ENCODE measurements around the gene IKZF3. TPM values are rescaled to one million over a fixed set of nuclear protein-coding genes. Genes with fewer than 3 reads are reported as not detected.
"Not testable (repeated sequence)": the region's sequence is repeated elsewhere in the genome, so short reads cannot be mapped to it uniquely, and the experiment has no call there.

The IKZF3 gene
- total RNA-seq, 2 experiments from 2014 or later = 31.1 to 31.9 TPM

GRCh38 chr17:39872751-39873150, 8.6 kb upstream of the IKZF3 start:
- ATAC-seq = no peak
- Mint-ChIP-seq H3K4me1 (ENCODE audit: low read depth) (peaks cover 5% of the 10 kb centered on the region), H3K27me3 (ENCODE audit: low read depth) (peaks cover 6% of the 10 kb centered on the region), H3K36me3 (ENCODE audit: low read depth) (no peaks in the 10 kb centered on the region), H3K27ac (no peak overlapping the region), H3K4me3 (no peak overlapping the region), H3K9me3 (ENCODE audit: insufficient read depth) (no peaks in the 10 kb centered on the region)
- POLR2A ChIA-PET = no interaction called here
- CTCF ChIA-PET = interaction anchor here (0.7 to 1.2 kb wide), 2 partner anchors 238 to 1644 kb away, joined by 3 read pairs; no protein-coding TSS in a partner anchor
- no peak for DNase-seq

- POLR2A ChIA-PET = no interaction called here
- H3K9me3 Mint-ChIP-seq (ENCODE audit: insufficient read depth) = no peaks in the 10 kb centered on the region
- ATAC-seq (no peak), DNase-seq (no peak)
- peaks cover 15% of the 10 kb centered on the region for H3K4me1 Mint-ChIP-seq (ENCODE audit: low read depth)
- H3K4me3 Mint-ChIP-seq = no peak overlapping the region
- no peaks in the 10 kb centered on the region for H3K36me3 Mint-ChIP-seq (ENCODE audit: low read depth)
- no peak overlapping the region for H3K27ac Mint-ChIP-seq
- CTCF ChIA-PET = interaction anchor here (0.7 to 1.2 kb wide), 3 partner anchors 24 to 141 kb away, joined by 3 read pairs; no protein-coding TSS in a partner anchor
- H3K27me3 Mint-ChIP-seq (ENCODE audit: low read depth) = peaks cover 4% of the 10 kb centered on the region
These were observed 7.7 kb upstream of the IKZF3 start for GRCh38 chr17:39871801-39872200.

GRCh38 chr17:39870776-39871175, 6.7 kb upstream of the IKZF3 start:
- no peaks in the 10 kb centered on the region for H3K36me3 Mint-ChIP-seq (ENCODE audit: low read depth)
- no peaks in the 10 kb centered on the region for H3K9me3 Mint-ChIP-seq (ENCODE audit: insufficient read depth)
- DNase-seq = no peak
- H3K4me3 Mint-ChIP-seq = no peak overlapping the region
- H3K27me3 Mint-ChIP-seq (ENCODE audit: low read depth) = peaks cover 4% of the 10 kb centered on the region
- peaks cover 23% of the 10 kb centered on the region for H3K4me1 Mint-ChIP-seq (ENCODE audit: low read depth)
- no peak overlapping the region for H3K27ac Mint-ChIP-seq
- ATAC-seq = no peak
- ChIA-PET POLR2A (no interaction called here), CTCF (interaction anchor here (1.2 kb wide), 1 partner anchor 140 kb away, joined by 3 read pairs; no protein-coding TSS in a partner anchor)

GRCh38 chr17:39868554-39868942, 4.4 kb upstream of the IKZF3 start:
- no peak for DNase-seq
- Mint-ChIP-seq H3K27ac (peak overlapping the region; percentile 54), H3K4me3 (no peak overlapping the region), H3K9me3 (ENCODE audit: insufficient read depth) (no peaks in the 10 kb centered on the region), H3K4me1 (ENCODE audit: low read depth) (peaks cover 43% of the 10 kb centered on the region), H3K36me3 (ENCODE audit: low read depth) (no peaks in the 10 kb centered on the region), H3K27me3 (ENCODE audit: low read depth) (peaks cover 4% of the 10 kb centered on the region)
- ChIA-PET CTCF (no interaction called here), POLR2A (no interaction called here)
- ATAC-seq = no peak

GRCh38 chr17:39867880-39868553, 3.9 kb upstream of the IKZF3 start, which contains the start of gene ZPBP2:
Gene ZPBP2, plus strand, starts transcription at chr17:39868202. Its CDS starts 153 bp downstream, at chr17:39868355.
- no peak for ATAC-seq
- POLR2A ChIA-PET = no interaction called here
- no peak for DNase-seq
- Mint-ChIP-seq H3K9me3 (ENCODE audit: insufficient read depth) (no peaks in the 10 kb centered on the region), H3K4me3 (peak within 1 kb of the TSS; percentile 29), H3K27me3 (ENCODE audit: low read depth) (peaks cover 4% of the 10 kb centered on the region), H3K27ac (peak within 1 kb of the TSS; percentile 75), H3K36me3 (ENCODE audit: low read depth) (no peaks in the 10 kb centered on the region), H3K4me1 (ENCODE audit: low read depth) (peaks cover 47% of the 10 kb centered on the region)
- CTCF ChIA-PET = interaction anchor here (0.6 kb wide), 1 partner anchor 31 kb away, joined by 3 read pairs; no protein-coding TSS in a partner anchor

- CTCF ChIA-PET = interaction anchor here (0.6 kb wide), 1 partner anchor 31 kb away, joined by 3 read pairs; no protein-coding TSS in a partner anchor
- peak; percentile 51 for ATAC-seq
- peak; percentile 47 for DNase-seq
- Mint-ChIP-seq H3K4me3 (peak overlapping the region; percentile 29), H3K9me3 (ENCODE audit: insufficient read depth) (no peaks in the 10 kb centered on the region), H3K36me3 (ENCODE audit: low read depth) (no peaks in the 10 kb centered on the region), H3K27ac (peak overlapping the region; percentile 75), H3K4me1 (ENCODE audit: low read depth) (peaks cover 48% of the 10 kb centered on the region), H3K27me3 (ENCODE audit: low read depth) (no peaks in the 10 kb centered on the region)
- POLR2A ChIA-PET = no interaction called here
These were observed 3.2 kb upstream of the IKZF3 start for GRCh38 chr17:39867084-39867879.

GRCh38 chr17:39866013-39866730, 2.1 kb upstream of the IKZF3 start:
- DNase-seq (no peak), ATAC-seq (no peak)
- Mint-ChIP-seq H3K36me3 (ENCODE audit: low read depth) (no peaks in the 10 kb centered on the region), H3K4me1 (ENCODE audit: low read depth) (peaks cover 49% of the 10 kb centered on the region), H3K27ac (peak overlapping the region; percentile 4), H3K4me3 (no peak overlapping the region), H3K27me3 (ENCODE audit: low read depth) (no peaks in the 10 kb centered on the region), H3K9me3 (ENCODE audit: insufficient read depth) (no peaks in the 10 kb centered on the region)
- ChIA-PET POLR2A (interaction anchor here (0.7 to 2.3 kb wide), 2 partner anchors 21 to 60 kb away, joined by 7 to 9 read pairs; no protein-coding TSS in a partner anchor), CTCF (interaction anchor here (0.6 to 3.4 kb wide), 6 partner anchors 18 to 269 kb away, joined by 3 to 25 read pairs (median 6); partner anchors contain the start of gene MIEN1)

GRCh38 chr17:39863244-39863917, 731 bp downstream of the IKZF3 start:
- H3K36me3 Mint-ChIP-seq (ENCODE audit: low read depth) = peaks cover 4% of the 10 kb centered on the region
- no peaks in the 10 kb centered on the region for H3K27me3 Mint-ChIP-seq (ENCODE audit: low read depth)
- peak; percentile 12 for ATAC-seq
- H3K27ac Mint-ChIP-seq = peak overlapping the region; percentile 89
- peak overlapping the region; percentile 84 for H3K4me3 Mint-ChIP-seq
- H3K9me3 Mint-ChIP-seq (ENCODE audit: insufficient read depth) = no peaks in the 10 kb centered on the region
- H3K4me1 Mint-ChIP-seq (ENCODE audit: low read depth) = peaks cover 62% of the 10 kb centered on the region
- no peak for DNase-seq
- CTCF ChIA-PET = interaction anchor here (1.3 to 3.4 kb wide), 8 partner anchors 15 to 241 kb away, joined by 4 to 25 read pairs (median 10); no protein-coding TSS in a partner anchor
- POLR2A ChIA-PET = interaction anchor here (1.4 to 6.3 kb wide), 2 partner anchors 108 to 133 kb away, joined by 3 to 42 read pairs; partner anchors contain the start of gene MIEN1

- ATAC-seq (no peak), DNase-seq (no peak)
- H3K4me3 Mint-ChIP-seq = peak overlapping the region; percentile 84
- H3K27me3 Mint-ChIP-seq (ENCODE audit: low read depth) = no peaks in the 10 kb centered on the region
- H3K4me1 Mint-ChIP-seq (ENCODE audit: low read depth) = peaks cover 53% of the 10 kb centered on the region
- peaks cover 6% of the 10 kb centered on the region for H3K36me3 Mint-ChIP-seq (ENCODE audit: low read depth)
- H3K27ac Mint-ChIP-seq = peak overlapping the region; percentile 91
- CTCF ChIA-PET = interaction anchor here (0.7 to 3.4 kb wide), 13 partner anchors 10 to 239 kb away, joined by 3 to 16 read pairs (median 4); partner anchors contain the start of gene PSMD3
- H3K9me3 Mint-ChIP-seq (ENCODE audit: insufficient read depth) = no peaks in the 10 kb centered on the region
- POLR2A ChIA-PET = interaction anchor here (0.6 to 6.3 kb wide), 5 partner anchors 12 to 131 kb away, joined by 3 to 42 read pairs (median 7); partner anchors contain the start of gene MIEN1
These were observed 2.9 kb downstream of the IKZF3 start for GRCh38 chr17:39861235-39861634.

- ChIA-PET POLR2A (interaction anchor here (1.1 kb wide), 1 partner anchor 9 kb away, joined by 3 read pairs; no protein-coding TSS in a partner anchor), CTCF (interaction anchor here (1.0 kb wide), 1 partner anchor 10 kb away, joined by 4 read pairs; no protein-coding TSS in a partner anchor)
- DNase-seq; H3K4me3 Mint-ChIP-seq; H3K27me3 Mint-ChIP-seq (ENCODE audit: low read depth); H3K27ac Mint-ChIP-seq; ATAC-seq; H3K9me3 Mint-ChIP-seq (ENCODE audit: insufficient read depth): not testable (repeated sequence)
- H3K36me3 Mint-ChIP-seq (ENCODE audit: low read depth) = peaks cover 12% of the 10 kb centered on the region
- peaks cover 48% of the 10 kb centered on the region for H3K4me1 Mint-ChIP-seq (ENCODE audit: low read depth)
These were observed 8.0 kb downstream of the IKZF3 start for GRCh38 chr17:39855911-39856649.

Measured in activated CD8-positive, alpha-beta T cell treated with anti-CD3 and anti-CD28 coated beads, Interleukin-2, amount 10 ng/mL, durations not matched to agents 7 days and 5 days (primary cell).